SK-MEL-5 (cell line): ENCODE data around the gene ADAMTS17. TPM values are rescaled to one million over a fixed set of nuclear protein-coding genes. Genes with fewer than 3 reads are reported as not detected.

Experiments
- DNase-seq: peaks from one replicate; pipeline ENCODE4 v3.0.0-alpha.2; 2016; ENCODE audit warnings: low read depth, low spot score
- in situ Hi-C: cut with HindIII; loops from 2 replicates; pipeline ENCODE4 v1.10.0; 2016; ENCODE audit warnings: low sequenced_read_pairs, high pct_unique_total_duplicates, low pct_unique_long_range_greater_than_20kb
- total RNA-seq: library from RNA; depleted of rRNA; stranded (reverse); fragments of >200 nt; shearing (Covaris generic); gene quantifications from 2 replicates; pipeline ENCODE4 v1.2.3, GENCODE V29; 2014

The ADAMTS17 gene
- total RNA-seq, 1 experiment from 2014 or later: 1.8 TPM

GRCh38 chr15:100154338-100154737 is 187.4 kb downstream of the ADAMTS17 start:
- no peak for DNase-seq
- in situ Hi-C loops: no loop called here

DNA sequence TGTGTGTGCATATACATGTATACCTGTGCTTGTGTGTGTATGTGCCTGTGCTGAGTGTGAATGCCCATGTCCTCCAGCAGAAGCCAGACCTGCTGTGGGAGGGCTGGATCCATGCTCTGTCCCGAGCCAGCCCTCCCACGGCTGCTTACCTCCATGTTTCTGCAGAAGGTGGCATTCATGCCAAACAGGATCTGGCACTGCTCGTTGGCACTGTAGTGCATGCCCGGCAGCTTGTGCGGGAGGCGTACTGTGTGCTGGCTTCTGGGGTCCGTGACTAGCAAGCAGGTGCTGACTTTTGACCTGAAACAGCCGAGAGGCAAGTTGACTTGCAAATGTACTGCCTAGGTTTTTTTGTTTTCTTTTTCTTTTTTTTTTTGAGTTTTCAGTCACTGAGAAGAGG is 189.3 kb downstream of the ADAMTS17 start:
- DNase-seq: no peak
- in situ Hi-C loops: no loop called here

DNA sequence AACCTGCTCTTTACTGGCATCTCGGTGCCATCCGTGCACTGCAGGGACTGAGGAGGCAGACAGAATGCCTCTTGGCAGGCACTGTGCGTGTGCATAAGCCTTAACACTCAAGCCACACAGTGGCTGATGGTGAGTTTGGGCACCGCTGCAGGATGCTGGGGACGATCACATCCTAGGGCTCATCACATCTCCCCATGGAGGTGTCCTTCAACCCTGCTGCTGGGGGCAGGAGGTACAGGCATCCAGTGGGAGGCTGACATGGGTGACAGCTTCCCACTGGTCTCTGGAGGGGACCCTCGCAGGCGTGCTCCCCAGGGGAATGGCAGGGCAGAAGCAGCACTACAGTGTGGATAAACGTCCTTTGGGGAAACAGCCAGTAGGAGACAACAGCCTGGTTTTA is 190.9 kb downstream of the ADAMTS17 start:
- DNase-seq: no peak
- in situ Hi-C loops: no loop called here

- DNase-seq: no peak
- in situ Hi-C loops: no loop called here
Measured at GRCh38 chr15:100147828-100148227, 193.9 kb downstream of the ADAMTS17 start.

DNA sequence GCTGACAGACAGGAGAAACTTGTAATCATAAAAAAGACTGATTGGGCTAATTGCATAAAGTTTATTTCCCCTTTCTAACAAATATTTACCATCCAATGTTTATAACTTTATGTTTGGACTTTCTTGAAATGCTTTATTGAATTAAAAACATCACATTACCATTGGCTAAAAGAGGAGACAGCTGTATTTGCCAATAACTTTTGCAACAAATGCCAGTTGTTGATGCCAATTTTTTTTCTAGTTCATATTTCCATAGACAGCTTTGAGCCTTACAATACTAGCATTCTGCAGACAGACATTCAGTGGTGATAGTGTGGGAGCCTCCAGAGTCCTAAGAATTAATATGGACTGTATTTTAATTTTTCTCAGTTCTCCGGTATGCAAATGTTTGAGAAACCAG is 198.4 kb downstream of the ADAMTS17 start:
- DNase-seq: no peak
- in situ Hi-C loops: no loop called here

- no peak for DNase-seq
- in situ Hi-C loops: no loop called here
Measured at GRCh38 chr15:100141311-100142001, 200.3 kb downstream of the ADAMTS17 start.

- no peak for DNase-seq
- in situ Hi-C loops: no loop called here
Measured at GRCh38 chr15:100140527-100141308, 201.1 kb downstream of the ADAMTS17 start.

- DNase-seq: no peak
- in situ Hi-C loops: no loop called here
Measured at GRCh38 chr15:100134586-100134985, 207.2 kb downstream of the ADAMTS17 start.

- in situ Hi-C loops: no loop called here
- no peak for DNase-seq
Measured at GRCh38 chr15:100134089-100134583, 207.6 kb downstream of the ADAMTS17 start.

GRCh38 chr15:100133001-100133400 is 208.8 kb downstream of the ADAMTS17 start:
- DNase-seq: peak; percentile 43
- in situ Hi-C loops: no loop called here

DNA sequence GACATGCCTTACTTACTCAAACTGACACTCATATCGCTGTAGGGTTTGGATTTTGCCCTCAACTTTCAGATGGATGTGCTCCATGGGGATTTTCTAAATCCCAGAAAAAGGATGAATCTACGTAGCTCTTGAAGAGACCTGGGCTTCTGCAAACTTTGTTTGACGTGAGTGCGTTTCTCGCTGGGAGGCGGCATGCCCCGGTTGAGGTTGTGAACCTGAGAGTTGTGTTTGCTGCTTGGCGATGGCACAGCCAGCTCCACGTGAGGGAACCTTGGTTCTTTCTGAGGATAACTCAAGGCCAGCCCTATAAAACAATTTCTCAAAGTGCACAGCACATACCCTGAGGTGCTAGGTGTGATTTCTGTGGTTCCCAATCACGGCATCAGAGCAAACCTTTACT is 209.5 kb downstream of the ADAMTS17 start:
- in situ Hi-C loops: no loop called here

DNA sequence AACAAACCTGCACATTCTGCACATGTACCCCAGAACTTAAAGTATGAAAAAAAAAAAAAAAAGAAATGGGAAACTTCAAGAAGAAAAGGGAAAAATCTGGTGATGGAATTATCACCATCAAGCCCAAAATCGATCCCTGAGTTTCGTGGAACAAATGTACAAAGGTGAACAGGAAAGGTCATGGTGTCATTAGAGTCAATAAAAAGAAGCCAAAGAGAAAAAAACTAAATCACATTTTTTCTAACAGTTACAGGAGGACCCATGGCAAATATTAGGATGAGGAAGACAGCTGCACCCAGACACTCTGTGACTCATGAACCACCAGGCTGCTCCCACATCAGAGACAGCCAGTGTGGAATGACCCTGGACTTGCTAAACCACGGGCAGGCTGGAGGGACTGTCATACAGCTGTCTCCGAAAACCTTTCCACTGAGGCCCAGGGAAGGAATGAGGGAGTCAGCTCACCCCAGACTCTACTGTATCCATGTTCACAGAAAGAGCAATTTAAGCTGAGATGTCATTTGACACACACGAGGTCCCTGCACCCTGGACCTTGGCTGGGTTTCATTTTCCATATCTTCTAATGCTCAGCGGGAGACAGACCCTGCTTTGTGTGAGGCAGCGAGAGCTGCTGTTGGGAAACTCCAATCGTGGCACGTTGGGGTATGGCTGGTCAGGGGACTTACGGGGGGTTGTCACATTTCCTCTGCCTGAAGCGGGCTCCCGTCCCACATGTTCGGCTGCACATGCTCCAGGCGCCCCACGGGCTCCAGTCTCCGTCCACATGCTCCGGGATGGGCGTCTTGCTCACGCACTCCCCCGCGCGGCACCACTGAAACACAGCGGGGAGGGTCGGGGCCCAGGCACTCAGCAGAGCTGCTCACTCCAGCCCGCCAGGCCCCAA is 210.2 kb downstream of the ADAMTS17 start:
- peak; percentile 95 for DNase-seq
- in situ Hi-C loops: no loop called here

More for the DNA sequence above, 209.5 kb downstream of the ADAMTS17 start:
- no peak for DNase-seq

DNA sequence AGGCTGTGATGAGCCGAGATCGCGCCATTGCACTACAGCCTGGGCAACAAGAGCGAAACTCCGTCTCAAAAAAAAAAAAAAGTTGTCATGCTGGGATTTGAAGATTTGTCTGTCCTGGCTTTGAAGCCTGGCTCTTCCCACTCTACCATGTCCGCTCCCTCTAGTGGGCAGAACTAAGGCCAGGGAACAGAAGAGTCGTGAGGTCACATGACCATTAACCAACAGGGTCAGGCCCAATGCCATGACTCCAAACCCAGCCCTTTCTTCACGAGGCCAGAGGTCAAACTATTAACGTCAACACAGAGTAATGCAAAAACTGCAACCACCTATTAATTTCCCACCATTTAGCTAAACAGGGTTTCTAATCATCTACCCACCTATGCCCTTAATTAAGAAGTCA is 212.1 kb downstream of the ADAMTS17 start:
- in situ Hi-C loops: no loop called here
- DNase-seq: peak; percentile 35

DNA sequence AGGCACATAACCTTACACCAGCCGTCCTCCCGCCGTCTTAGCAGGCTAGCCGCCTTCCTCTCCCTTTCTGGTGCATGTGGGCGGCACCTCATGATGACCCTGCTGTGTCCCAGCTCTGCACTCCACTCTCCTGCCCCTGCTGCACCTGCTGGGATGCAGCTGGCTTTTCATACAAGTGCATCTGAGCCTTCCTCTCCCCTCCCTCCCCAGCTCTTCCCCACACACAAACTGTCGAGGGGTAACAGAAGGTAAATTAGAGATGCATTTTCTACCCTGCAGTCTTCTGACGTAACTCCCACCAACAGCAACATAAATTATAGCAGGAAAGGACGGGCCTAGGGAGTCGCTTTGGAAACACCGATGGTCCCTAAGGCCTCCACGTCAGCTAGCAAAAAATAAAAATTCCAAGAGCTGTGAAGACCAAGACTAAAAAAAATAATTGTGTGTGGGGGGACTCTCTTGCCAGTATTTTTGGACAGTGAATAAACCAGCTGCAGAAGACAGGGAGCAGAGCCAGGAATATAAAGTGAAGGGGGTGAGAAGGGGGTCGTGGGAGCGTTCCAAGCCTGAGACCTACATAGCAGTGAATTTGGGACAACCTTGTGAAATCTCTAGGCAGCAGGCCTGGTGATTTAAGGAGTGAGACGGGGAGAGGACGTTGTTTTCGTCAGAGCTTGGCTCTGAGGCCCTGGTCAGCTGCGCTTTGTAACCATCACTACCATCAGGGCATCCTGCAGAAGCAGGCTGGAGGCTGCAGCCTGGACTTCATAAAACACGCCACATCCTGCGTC is 216.2 kb downstream of the ADAMTS17 start:
- in situ Hi-C loops: no loop called here

DNA sequence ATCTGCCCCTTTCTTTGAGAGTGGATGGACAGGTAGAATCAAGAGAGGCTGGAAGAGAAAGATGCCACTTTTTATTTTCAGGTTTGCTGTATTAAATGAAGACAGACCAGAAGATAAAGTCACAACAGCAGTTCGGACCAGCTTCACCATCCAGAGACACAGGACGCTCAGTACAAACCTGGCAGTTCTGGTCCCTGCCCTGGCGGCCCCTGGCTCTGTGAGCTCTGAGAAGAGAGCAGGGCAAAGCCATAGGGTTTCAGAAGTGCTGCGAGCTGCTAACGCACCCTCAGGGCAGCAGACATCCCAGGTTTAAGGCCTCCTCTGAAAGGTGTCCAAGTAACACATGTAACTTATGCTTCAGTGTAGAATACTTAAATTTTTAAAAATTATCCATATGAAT is 216.8 kb downstream of the ADAMTS17 start:
- DNase-seq: no peak
- in situ Hi-C loops: no loop called here

More for the DNA sequence above, 216.2 kb downstream of the ADAMTS17 start:
- DNase-seq: no peak

GRCh38 chr15:100124361-100124760 is 217.4 kb downstream of the ADAMTS17 start:
- DNase-seq: no peak
- in situ Hi-C loops: no loop called here

- DNase-seq: no peak
- in situ Hi-C loops: no loop called here
Measured at GRCh38 chr15:100123611-100124010, 218.2 kb downstream of the ADAMTS17 start.
